Mucosa of descending colon (tissue), 3 donors: Measurements from ENCODE around the gene ATP1A4. TPM values are rescaled to one million over a fixed set of nuclear protein-coding genes. Genes with fewer than 3 reads are reported as not detected.

Experiments used
- ATAC-seq: fragments of 200-7000 bp; cut with Tn5 transposase; one replicate; pipeline ENCODE4 v1.9.1; 2020; ENCODE audit warnings: mild to moderate bottlenecking, moderate library complexity
- DNase-seq, 3 donors: peaks; one replicate each; pipeline ENCODE4 v3.0.0-alpha.2; 2020
- H3K36me3 ChIP-seq: fragments of 200-600 bp; one replicate; pipeline ENCODE4 v1.8.0; 2021; ENCODE audit warnings: low read depth, mild to moderate bottlenecking
- H3K4me1 ChIP-seq: fragments of 200-600 bp; one replicate; pipeline ENCODE4 v1.8.0; 2021; ENCODE audit warnings: low read depth, mild to moderate bottlenecking
- H3K4me3 ChIP-seq: fragments of 200-600 bp; one replicate; pipeline ENCODE4 v1.8.0; 2021; ENCODE audit warnings: mild to moderate bottlenecking
- H3K9me3 ChIP-seq: fragments of 200-600 bp; one replicate; pipeline ENCODE4 v1.8.0; 2021; ENCODE audit warnings: mild to moderate bottlenecking
- CTCF ChIP-seq: fragments of 200-600 bp; IDR thresholded peaks from one replicate; pipeline ENCODE4 v1.8.0; 2022; ENCODE audit warnings: antibody characterized with exemption, mild to moderate bottlenecking
- intact Hi-C, 2 donors: fragments of 100-400 bp; cut with DNase I in 1 of 2; cut with micrococcal nuclease in 1 of 2; formaldehyde crosslinking; loops; one replicate each; pipeline versions ENCODE4 v1.11.0 to v1.11.1; 2022; cut with DNase I, micrococcal nuclease
- total RNA-seq, 3 donors: library from RNA; stranded (reverse); fragmentation: NEBNext Ultra II Directional in 2 of 3; extraction: Animal tissue kit (Norgen Biotek cat#: 25700) in 2 of 3; gene quantifications; one replicate each; pipeline versions ENCODE4 v1.2.1 to v1.2.4, GENCODE V29; 2021 to 2023
- donor health status: DM: no; HTN: no; CAD: no; lungs with moderate emphysema.
- donor health status: DM: no; HTN: no; CAD: no.
- donor health status: DM: no; HTN: yes; CAD: no.

ATP1A4 gene
- total RNA-seq, 3 donors from 2014 or later: 0.16 TPM; not detected in 2

GRCh38 chr1:160168609-160169369 is 17.4 kb downstream of the ATP1A4 start:
- ATAC-seq: no peak
- TF ChIP-seq CTCF: no peak
- Histone ChIP-seq H3K4me3 (no peak overlapping the region), H3K36me3 (no peaks in the 10 kb centered on the region), H3K9me3 (no peaks in the 10 kb centered on the region), H3K4me1 (no peaks in the 10 kb centered on the region)
- intact Hi-C loops: no loop called here
- no peak for DNase-seq

GRCh38 chr1:160169553-160170399 is 18.4 kb downstream of the ATP1A4 start:
- intact Hi-C loops: no loop called here
- H3K36me3 ChIP-seq: no peaks in the 10 kb centered on the region
- H3K9me3 ChIP-seq: no peaks in the 10 kb centered on the region
- TF ChIP-seq CTCF: no peak
- no peaks in the 10 kb centered on the region for H3K4me1 ChIP-seq
- no peak overlapping the region for H3K4me3 ChIP-seq
- DNase-seq (no peak), ATAC-seq (no peak)

- intact Hi-C loops: no loop called here
- Histone ChIP-seq H3K36me3 (no peaks in the 10 kb centered on the region), H3K4me1 (no peaks in the 10 kb centered on the region), H3K9me3 (no peaks in the 10 kb centered on the region), H3K4me3 (no peak overlapping the region)
- TF ChIP-seq CTCF: no peak
- ATAC-seq: no peak
- no peak for DNase-seq
These were observed 20.0 kb downstream of the ATP1A4 start for GRCh38 chr1:160171354-160171753.

- Histone ChIP-seq H3K36me3 (no peaks in the 10 kb centered on the region), H3K4me1 (no peaks in the 10 kb centered on the region), H3K9me3 (no peaks in the 10 kb centered on the region), H3K4me3 (no peak overlapping the region)
- no peak for TF ChIP-seq CTCF
- intact Hi-C loops: no loop called here
- ATAC-seq: no peak
- no peak for DNase-seq
These were observed 20.6 kb downstream of the ATP1A4 start for GRCh38 chr1:160171980-160172379.

- H3K36me3 ChIP-seq: no peaks in the 10 kb centered on the region
- DNase-seq (no peak), ATAC-seq (no peak)
- no peak for TF ChIP-seq CTCF
- intact Hi-C loops: no loop called here
- no peak overlapping the region for H3K4me3 ChIP-seq
- H3K9me3 ChIP-seq: no peaks in the 10 kb centered on the region
- H3K4me1 ChIP-seq: no peaks in the 10 kb centered on the region
These were observed 25.8 kb downstream of the ATP1A4 start for GRCh38 chr1:160177231-160177630.
